ENCODE measurements around the gene NFIA.

NFIA gene

DNA sequence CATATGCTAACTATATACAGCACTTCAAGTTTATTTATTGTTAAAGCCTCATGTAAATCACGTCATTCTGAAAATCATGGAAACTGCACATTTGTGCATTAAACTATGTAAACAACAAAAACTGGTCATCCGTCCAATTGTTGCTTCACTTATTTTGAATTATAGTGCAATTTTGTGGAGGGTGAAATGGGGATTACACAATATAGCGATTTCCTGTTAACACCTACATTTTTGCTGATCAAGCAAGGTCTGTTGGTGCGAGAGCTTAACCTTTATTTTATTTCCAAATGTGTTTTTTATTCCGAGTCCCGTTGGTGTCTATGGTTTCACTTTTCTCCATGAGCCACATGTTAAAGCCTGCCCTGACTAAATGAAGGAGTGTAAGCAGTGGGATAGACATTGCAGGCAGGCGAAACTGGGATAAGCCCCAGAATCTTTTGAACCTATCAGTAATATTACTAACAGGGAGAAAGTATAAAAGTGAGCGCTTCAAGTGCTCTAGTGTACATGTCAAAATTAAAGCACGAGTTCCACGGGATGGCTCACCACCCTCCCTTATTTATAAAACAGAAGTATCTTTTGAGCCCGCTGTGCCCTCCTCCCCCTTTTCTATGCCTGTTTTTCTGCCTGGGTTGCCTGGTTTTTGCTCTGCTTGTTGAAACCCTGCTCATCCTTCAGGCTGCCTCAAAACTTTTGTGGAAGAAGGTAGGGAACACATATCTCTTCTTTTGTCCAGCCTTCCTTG is 120.7 kb downstream of the NFIA start:
- Histone ChIP-seq H3K9me3 (replicated peaks; ENCODE audit: insufficient read depth, low read length) (no peaks in the 10 kb centered on the region), H3K4me1 (ENCODE audit: low read length) (no peaks in the 10 kb centered on the region), H3K27ac (ENCODE audit: low read length) (no peak overlapping the region), H2AFZ (ENCODE audit: low read length) (no peak overlapping the region), H3F3A (ENCODE audit: insufficient read depth, low read length) (no peaks in the 10 kb centered on the region), H3K9me2 (replicated peaks; ENCODE audit: insufficient read depth, low read length) (no peaks in the 10 kb centered on the region), H3K79me2 (ENCODE audit: low read length) (no peaks in the 10 kb centered on the region), H3K36me3 (replicated peaks; ENCODE audit: insufficient read depth, low read length) (no peaks in the 10 kb centered on the region), H3K4me3 (ENCODE audit: low read length) (no peak overlapping the region), H3K27me3 (replicated peaks; ENCODE audit: insufficient read depth, low read length) (no peaks in the 10 kb centered on the region), H4K20me1 (ENCODE audit: insufficient read depth, low read length) (no peaks in the 10 kb centered on the region), H3K9ac (ENCODE audit: low read length) (no peak overlapping the region), H3K4me2 (ENCODE audit: low read depth, low read length) (no peak overlapping the region)
- no peak for DNase-seq
- TF ChIP-seq CTCF (IDR thresholded peaks at IDR 0.05; ENCODE audit: low read length) (no peak), EZH2phosphoT487 (IDR thresholded peaks at IDR 0.05; ENCODE audit: low read length) (no peak)

DNA sequence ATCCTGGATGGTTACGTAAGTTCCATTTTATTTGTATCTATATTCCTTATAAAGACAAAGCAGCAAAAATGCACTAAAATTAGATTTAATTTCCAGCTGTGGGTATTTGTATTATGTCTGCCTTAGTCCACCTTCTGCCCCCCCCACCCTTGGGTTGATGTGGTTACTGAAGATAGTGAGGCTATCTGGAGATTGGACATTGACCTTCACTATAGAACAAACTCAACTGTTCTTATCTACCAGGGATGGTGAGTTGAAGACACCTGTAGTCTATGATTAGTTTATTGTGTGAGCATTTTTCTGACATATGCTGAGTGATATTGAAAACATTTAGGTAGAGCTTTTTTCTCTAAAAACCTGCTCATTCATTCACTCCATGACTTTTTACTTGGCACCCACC is 122.2 kb downstream of the NFIA start:
- DNase-seq: no peak
- H4K20me1 ChIP-seq (ENCODE audit: insufficient read depth, low read length): no peaks in the 10 kb centered on the region
- H3K9me3 ChIP-seq (replicated peaks; ENCODE audit: insufficient read depth, low read length): no peaks in the 10 kb centered on the region
- H3K9me2 ChIP-seq (replicated peaks; ENCODE audit: insufficient read depth, low read length): no peaks in the 10 kb centered on the region
- no peak for TF ChIP-seq CTCF (IDR thresholded peaks at IDR 0.05; ENCODE audit: low read length)
- TF ChIP-seq EZH2phosphoT487 (IDR thresholded peaks at IDR 0.05; ENCODE audit: low read length): no peak
- H3K4me3 ChIP-seq (ENCODE audit: low read length): no peak overlapping the region
- no peak overlapping the region for H3K4me2 ChIP-seq (ENCODE audit: low read depth, low read length)
- H3K9ac ChIP-seq (ENCODE audit: low read length): no peak overlapping the region
- no peaks in the 10 kb centered on the region for H3K36me3 ChIP-seq (replicated peaks; ENCODE audit: insufficient read depth, low read length)
- no peaks in the 10 kb centered on the region for H3K4me1 ChIP-seq (ENCODE audit: low read length)
- no peak overlapping the region for H2AFZ ChIP-seq (ENCODE audit: low read length)
- no peaks in the 10 kb centered on the region for H3F3A ChIP-seq (ENCODE audit: insufficient read depth, low read length)
- H3K27me3 ChIP-seq (replicated peaks; ENCODE audit: insufficient read depth, low read length): no peaks in the 10 kb centered on the region
- no peaks in the 10 kb centered on the region for H3K79me2 ChIP-seq (ENCODE audit: low read length)
- H3K27ac ChIP-seq (ENCODE audit: low read length): no peak overlapping the region

GRCh38 chr1:61207416-61207815 is 125.1 kb downstream of the NFIA start:
- Histone ChIP-seq H4K20me1 (ENCODE audit: insufficient read depth, low read length) (no peaks in the 10 kb centered on the region), H2AFZ (ENCODE audit: low read length) (no peak overlapping the region), H3K9me3 (replicated peaks; ENCODE audit: insufficient read depth, low read length) (no peaks in the 10 kb centered on the region), H3K27ac (ENCODE audit: low read length) (no peak overlapping the region), H3K36me3 (replicated peaks; ENCODE audit: insufficient read depth, low read length) (no peaks in the 10 kb centered on the region), H3K9ac (ENCODE audit: low read length) (no peak overlapping the region), H3K9me2 (replicated peaks; ENCODE audit: insufficient read depth, low read length) (no peaks in the 10 kb centered on the region), H3K79me2 (ENCODE audit: low read length) (no peaks in the 10 kb centered on the region), H3F3A (ENCODE audit: insufficient read depth, low read length) (no peaks in the 10 kb centered on the region), H3K4me2 (ENCODE audit: low read depth, low read length) (no peak overlapping the region), H3K27me3 (replicated peaks; ENCODE audit: insufficient read depth, low read length) (no peaks in the 10 kb centered on the region), H3K4me1 (ENCODE audit: low read length) (no peaks in the 10 kb centered on the region), H3K4me3 (ENCODE audit: low read length) (no peak overlapping the region)
- no peak for TF ChIP-seq EZH2 (optimal IDR thresholded peaks at IDR 0.05; ENCODE audit: low read depth, low read length)
- no peak for TF ChIP-seq CTCF (IDR thresholded peaks at IDR 0.05; ENCODE audit: low read length)
- no peak for TF ChIP-seq EZH2phosphoT487 (IDR thresholded peaks at IDR 0.05; ENCODE audit: low read length)
- no peak for DNase-seq
